Loucy (cell line): ENCODE measurements around the gene GPR61.

Experiments used
- CTCF ChIP-seq: fragments of 200-600 bp; sonication (generic); conservative IDR thresholded peaks from 2 replicates; pipeline ENCODE4 v1.5.1; 2014; ENCODE audit warnings: mild to moderate bottlenecking, antibody characterized with exemption, low read length
- EZH2phosphoT487 ChIP-seq: fragments of 200-600 bp; IDR thresholded peaks from 2 replicates; pipeline ENCODE4 v1.6.1; 2018; ENCODE audit warnings: antibody characterized with exemption, mild to moderate bottlenecking, moderate library complexity, borderline replicate concordance

GRCh38 chr1:109539676-109540075 is at the start of gene GPR61:
- TF ChIP-seq CTCF (no peak), EZH2phosphoT487 (no peak)
